Psoas muscle (tissue), 8 donors: Measurements from ENCODE around the gene RANBP17. TPM values are rescaled to one million over a fixed set of nuclear protein-coding genes. Genes with fewer than 3 reads are reported as not detected.

Experiments
- ATAC-seq, 4 donors: fragments of 200-7000 bp; cut with Tn5 transposase; one replicate each; pipeline ENCODE4 v1.9.1; 2020; ENCODE audit warnings: moderate library complexity in 3 of 4, mild to moderate bottlenecking in 2 of 4
- DNase-seq, 2 donors: peaks; one replicate each; pipeline ENCODE4 v3.0.0-alpha.2; 2020
- H3K27ac ChIP-seq: fragments of 200-600 bp; one replicate; pipeline ENCODE4 v1.8.0; 2022
- H3K27me3 ChIP-seq, 3 donors: fragments of 200-600 bp in 1 of 3; one replicate each; pipeline versions ENCODE4 v1.6.1 to v1.8.0; 2013 to 2022; ENCODE audit warnings: low read length in 2 of 3, mild to moderate bottlenecking in 2 of 3, moderate library complexity in 1 of 3; ENCODE audit not compliant: insufficient read depth in 3 of 3
- H3K36me3 ChIP-seq, 2 donors: fragments of 200-600 bp in 1 of 2; one replicate each; pipeline versions ENCODE4 v1.6.1 to v1.8.0; 2013 to 2022; ENCODE audit warnings: low read depth in 1 of 2, mild to moderate bottlenecking in 1 of 2, moderate library complexity in 1 of 2; ENCODE audit not compliant: insufficient read depth in 1 of 2
- H3K4me1 ChIP-seq: fragments of 200-600 bp; one replicate; pipeline ENCODE4 v1.8.0; 2022
- H3K4me3 ChIP-seq: fragments of 200-600 bp; one replicate; pipeline ENCODE4 v1.8.0; 2022; ENCODE audit warnings: mild to moderate bottlenecking
- H3K9me3 ChIP-seq: fragments of 200-600 bp; one replicate; pipeline ENCODE4 v1.8.0; 2022
- WGBS, 3 donors: extraction: QIAGEN DNeasy Blood & Tissue Kit; methylation state at CpG; one replicate each; pipeline versions ENCODE4 v1.1.6 to v1.1.7; 2013; 5-methylcytosine and 5-hydroxymethylcytosine counted together
- intact Hi-C, 2 donors: fragments of 100-400 bp; cut with DNase I; formaldehyde crosslinking; loops; one replicate each; pipeline versions ENCODE4 v1.11.0 to v1.14.2; 2022
- polyA plus RNA-seq, 3 donors: library from polyadenylated mRNA; stranded (reverse); fragments of 200-250 nt; gene quantifications; one replicate each; pipeline ENCODE4 v1.2.3, GENCODE V29; 2013
- total RNA-seq, 4 donors: library from RNA; stranded (reverse); fragmentation: NEBNext Ultra II Directional in 2 of 4; extraction: Animal tissue kit (Norgen Biotek cat#: 25700) in 2 of 4; gene quantifications; one replicate each; pipeline versions ENCODE4 v1.2.1 to v1.2.4, GENCODE V29; 2021 to 2023
- TF ChIP-seq, protein P1 (sequence below): fragments of 200-600 bp; IDR thresholded peaks from one replicate; pipeline ENCODE4 v1.8.0; 2022; ENCODE audit warnings: antibody characterized with exemption
- donor health status: healthy with polysubstance abuse.
- donor health status: DM: no; HTN: no; CAD: no; lungs with moderate emphysema.
- donor health status: Bipolar disorder and iron deficiency.
- donor health status: healthy.
- donor health status: DM: yes; HTN: yes; CAD: no.
- donor health status: DM: no; HTN: no; CAD: no.
- donor health status: DM: no; HTN: no; CAD: no.
- donor health status: DM: yes; HTN: yes; CAD: no.

The RANBP17 gene
- total and polyA plus RNA-seq, 7 donors, result 0.03 to 3.2 (median 1.0) TPM

DNA sequence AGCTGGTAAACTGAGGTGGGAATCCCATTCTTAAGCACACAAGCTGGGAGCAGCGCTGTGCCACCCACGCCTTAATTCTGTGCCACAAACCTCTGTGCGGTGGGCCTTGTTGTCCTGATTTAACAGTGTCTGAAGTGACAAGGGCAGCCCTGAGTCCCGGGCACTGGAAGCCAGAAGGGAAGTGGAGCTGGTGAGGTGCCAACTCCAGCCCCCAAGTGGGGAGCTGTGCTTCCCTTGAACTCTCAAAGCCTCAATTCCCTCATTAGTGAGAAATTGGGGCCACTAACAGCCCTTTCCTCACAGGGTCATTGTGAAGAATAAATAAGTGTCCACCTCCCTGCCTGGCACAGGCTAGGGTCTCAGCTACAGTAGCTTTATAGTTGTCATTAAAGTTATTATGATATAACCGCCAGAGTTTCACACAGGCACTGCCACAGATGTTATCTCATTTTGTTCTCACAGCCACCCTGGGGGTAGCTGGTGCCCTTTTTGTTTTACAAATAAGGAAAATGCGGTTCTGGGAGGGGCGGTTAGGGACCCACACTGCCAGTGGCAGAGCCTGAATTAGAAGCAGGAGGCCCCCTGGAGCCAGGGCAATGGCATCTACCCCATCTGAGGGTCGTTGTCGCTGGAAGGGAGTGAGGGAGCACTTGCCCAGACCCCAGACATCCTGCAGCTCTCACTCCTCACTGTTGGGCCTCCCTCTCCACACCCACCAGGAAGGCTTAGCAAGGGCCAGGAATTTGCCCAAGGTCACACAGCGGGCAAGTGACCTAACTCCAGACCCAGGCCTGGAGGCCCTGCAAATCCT, 445.2 kb downstream of the RANBP17 start:
- DNase-seq (no peak), ATAC-seq (no peak)
- TF ChIP-seq, protein P1, sequence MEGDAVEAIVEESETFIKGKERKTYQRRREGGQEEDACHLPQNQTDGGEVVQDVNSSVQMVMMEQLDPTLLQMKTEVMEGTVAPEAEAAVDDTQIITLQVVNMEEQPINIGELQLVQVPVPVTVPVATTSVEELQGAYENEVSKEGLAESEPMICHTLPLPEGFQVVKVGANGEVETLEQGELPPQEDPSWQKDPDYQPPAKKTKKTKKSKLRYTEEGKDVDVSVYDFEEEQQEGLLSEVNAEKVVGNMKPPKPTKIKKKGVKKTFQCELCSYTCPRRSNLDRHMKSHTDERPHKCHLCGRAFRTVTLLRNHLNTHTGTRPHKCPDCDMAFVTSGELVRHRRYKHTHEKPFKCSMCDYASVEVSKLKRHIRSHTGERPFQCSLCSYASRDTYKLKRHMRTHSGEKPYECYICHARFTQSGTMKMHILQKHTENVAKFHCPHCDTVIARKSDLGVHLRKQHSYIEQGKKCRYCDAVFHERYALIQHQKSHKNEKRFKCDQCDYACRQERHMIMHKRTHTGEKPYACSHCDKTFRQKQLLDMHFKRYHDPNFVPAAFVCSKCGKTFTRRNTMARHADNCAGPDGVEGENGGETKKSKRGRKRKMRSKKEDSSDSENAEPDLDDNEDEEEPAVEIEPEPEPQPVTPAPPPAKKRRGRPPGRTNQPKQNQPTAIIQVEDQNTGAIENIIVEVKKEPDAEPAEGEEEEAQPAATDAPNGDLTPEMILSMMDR, result no peak
- Histone ChIP-seq H3K9me3 (no peaks in the 10 kb centered on the region), H3K4me3 (no peak overlapping the region), H3K36me3 (no peaks in the 10 kb centered on the region), H3K4me1 (peaks cover 20% of the 10 kb centered on the region), H3K27me3 (peaks cover 7 to 72% (median 44%) of the 10 kb centered on the region in 3 donors), H3K27ac (no peak overlapping the region)
- WGBS, 3 donors, result 36 to 43% (median 39%) methylated on average over 9 to 10 of the region's 10 CpGs
- intact Hi-C loops, result no loop called here

- H3K9me3 ChIP-seq, result no peaks in the 10 kb centered on the region
- TF ChIP-seq, protein P1, result no peak
- H3K36me3 ChIP-seq, result no peaks in the 10 kb centered on the region
- peaks cover 28% of the 10 kb centered on the region for H3K4me1 ChIP-seq
- no peak overlapping the region for H3K27ac ChIP-seq
- DNase-seq, result no peak
- ATAC-seq, result no peak
- no peak overlapping the region for H3K4me3 ChIP-seq
- peaks cover 7 to 81% (median 52%) of the 10 kb centered on the region in 3 donors for H3K27me3 ChIP-seq
- intact Hi-C loops, result no loop called here
- WGBS, 3 donors, result 17 to 22% (median 19%) methylated on average over 41 to 42 of the region's 42 CpGs
Observed at GRCh38 chr5:171307789-171308452, 446.1 kb downstream of the RANBP17 start.

DNA sequence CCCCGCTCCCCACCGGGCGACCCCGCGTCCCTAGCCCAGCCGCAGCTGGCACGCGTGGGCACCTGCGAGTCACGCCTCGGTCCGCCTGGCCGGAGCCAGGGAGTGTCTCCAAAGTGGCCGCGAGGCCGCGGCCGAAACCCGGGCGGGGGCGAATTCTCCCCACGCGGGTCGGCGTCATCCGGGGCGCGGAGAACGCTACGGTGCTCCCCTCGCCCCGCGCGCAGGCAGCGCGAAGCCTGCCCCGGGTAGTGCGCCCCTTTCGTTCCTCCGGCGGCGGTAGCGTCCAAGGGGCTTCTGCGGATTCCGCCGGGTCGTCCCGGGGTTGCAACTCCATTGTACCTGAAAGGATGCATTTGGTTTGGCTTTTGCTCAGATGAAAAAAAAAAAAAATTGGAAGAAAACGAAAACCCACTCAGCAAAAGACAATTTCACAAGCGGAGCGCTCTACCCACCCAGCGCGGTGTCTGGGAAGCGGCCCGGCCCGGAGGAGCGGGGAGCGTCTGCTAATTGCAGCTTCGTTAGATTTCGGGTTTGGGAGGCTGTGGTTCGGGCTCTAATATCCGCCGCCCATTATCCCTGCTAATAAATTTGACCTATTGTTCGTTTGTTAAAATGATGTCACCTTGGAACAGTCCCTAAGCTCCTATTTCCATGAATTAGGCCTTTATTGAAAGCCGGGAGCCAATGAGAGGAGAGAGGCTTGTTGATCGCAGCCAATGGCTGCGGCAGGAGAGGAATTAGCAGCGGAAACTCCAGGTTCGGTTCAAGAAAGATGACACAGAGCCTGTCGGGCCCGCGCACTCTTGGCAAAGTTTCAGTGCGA, 446.8 kb downstream of the RANBP17 start, which contains the start of gene TLX3:
Gene TLX3 (plus strand): TSS at position 796 of the 823 bp plus-strand sequence. CDS start 118 bp downstream, outside the sequence.
- H3K36me3 ChIP-seq, result no peaks in the 10 kb centered on the region
- H3K4me1 ChIP-seq, result peaks cover 28% of the 10 kb centered on the region
- no peaks in the 10 kb centered on the region for H3K9me3 ChIP-seq
- intact Hi-C loops, result no loop called here
- WGBS, 3 donors, result 4 to 5% (median 5%) methylated on average over 70 to 73 of the region's 73 CpGs
- TF ChIP-seq, protein P1, result no peak
- DNase-seq (no peak), ATAC-seq (no peak)
- peak within 1 kb of the TSS; percentile 25 for H3K4me3 ChIP-seq
- no peak within 1 kb of the TSS for H3K27ac ChIP-seq
- peaks cover 7 to 89% (median 55%) of the 10 kb centered on the region in 3 donors for H3K27me3 ChIP-seq

GRCh38 chr5:171309276-171310211, 447.7 kb downstream of the RANBP17 start:
- Histone ChIP-seq H3K27ac (no peak overlapping the region), H3K4me3 (peak overlapping the region; percentile 25), H3K27me3 (peaks cover 7 to 98% (median 54%) of the 10 kb centered on the region in 3 donors), H3K9me3 (no peaks in the 10 kb centered on the region), H3K4me1 (peaks cover 28% of the 10 kb centered on the region), H3K36me3 (no peaks in the 10 kb centered on the region)
- WGBS, 3 donors, result 2 to 4% (median 4%) methylated on average over 63 to 106 of the region's 106 CpGs
- TF ChIP-seq, protein P1, result no peak
- intact Hi-C loops, result no loop called here
- ATAC-seq (peak in 1 of 4 donors; percentile 20), DNase-seq (no peak)
